Neural cell (in vitro differentiated cells): ENCODE measurements around the gene TRERF1. TPM values are rescaled to one million over a fixed set of nuclear protein-coding genes. Genes with fewer than 3 reads are reported as not detected.

Experiments
- H2AFZ ChIP-seq: fragments of 200-600, 300-800 bp; sonication (generic), shearing (Covaris generic); 2 replicates; pipeline ENCODE4 v1.6.0; 2014; ENCODE audit warnings: low read depth, mild to moderate bottlenecking, antibody characterized with exemption, low read length, moderate library complexity
- H3F3A ChIP-seq: fragments of 200-600 bp; shearing (Covaris generic); 2 replicates; pipeline ENCODE4 v1.6.1; 2016; ENCODE audit warnings: mild to moderate bottlenecking, moderate library complexity, mixed read lengths, antibody characterized with exemption, low read length; ENCODE audit not compliant: insufficient read depth, poor library complexity, severe bottlenecking
- H3K27ac ChIP-seq: fragments of 200-600, 300-800 bp; sonication (generic), shearing (Covaris generic); 2 replicates; pipeline ENCODE4 v1.5.1; 2014; ENCODE audit warnings: mild to moderate bottlenecking, low read length, moderate library complexity
- H3K27me3 ChIP-seq: fragments of 300-800, 200-600 bp; sonication (generic), shearing (Covaris generic); 2 replicates; pipeline ENCODE4 v1.6.0; 2014; ENCODE audit warnings: mild to moderate bottlenecking, low read depth, low read length, moderate library complexity; ENCODE audit not compliant: insufficient read depth
- H3K36me3 ChIP-seq: fragments of 300-800, 200-600 bp; sonication (generic), shearing (Covaris generic); 2 replicates; pipeline ENCODE4 v1.5.1; 2014; ENCODE audit warnings: mild to moderate bottlenecking, antibody characterized with exemption, low read length, moderate library complexity; ENCODE audit not compliant: insufficient read depth
- H3K4me2 ChIP-seq: fragments of 300-800, 200-600 bp; sonication (generic), shearing (Covaris generic); 2 replicates; pipeline ENCODE4 v1.6.0; 2014; ENCODE audit warnings: mild to moderate bottlenecking, low read length
- H3K4me3 ChIP-seq: fragments of 300-800, 200-600 bp; sonication (generic), shearing (Covaris generic); 2 replicates; pipeline ENCODE4 v1.5.1; 2014; ENCODE audit warnings: mild to moderate bottlenecking, low read length, moderate library complexity
- H3K79me2 ChIP-seq: fragments of 200-600 bp; shearing (Covaris generic); replicated peaks from 2 replicates; pipeline ENCODE4 v1.6.0; 2014; ENCODE audit warnings: mild to moderate bottlenecking, low read length, moderate library complexity; ENCODE audit not compliant: insufficient read depth
- H3K9ac ChIP-seq: fragments of 300-800, 200-600 bp; sonication (generic), shearing (Covaris generic); 2 replicates; pipeline ENCODE4 v1.6.1; 2016; ENCODE audit warnings: mild to moderate bottlenecking, low read length, mixed read lengths
- H3K9me2 ChIP-seq: fragments of 200-600 bp; shearing (Covaris generic); 2 replicates; pipeline ENCODE4 v1.6.1; 2016; ENCODE audit warnings: mild to moderate bottlenecking, low read length, mixed read lengths; ENCODE audit not compliant: insufficient read depth
- H3K9me3 ChIP-seq: fragments of 200-600, 300-800 bp; sonication (generic), shearing (Covaris generic); 2 replicates; pipeline ENCODE4 v1.6.1; 2016; ENCODE audit warnings: mild to moderate bottlenecking, mixed run types, low read length, moderate library complexity, mixed read lengths
- H4K20me1 ChIP-seq: fragments of 200-600 bp; shearing (Covaris generic); 2 replicates; pipeline ENCODE4 v1.6.1; 2016; ENCODE audit warnings: mild to moderate bottlenecking, mixed run types; ENCODE audit not compliant: insufficient read depth
- CTCF ChIP-seq: fragments of 450-650 bp; IDR thresholded peaks from 2 replicates; pipeline ENCODE4 v1.5.1; 2014; ENCODE audit warnings: antibody characterized with exemption, mild to moderate bottlenecking, moderate library complexity; ENCODE audit not compliant: poor library complexity, severe bottlenecking
- EP300 ChIP-seq: fragments of 450-650 bp; conservative IDR thresholded peaks from 2 replicates; pipeline ENCODE4 v1.6.1; 2014; ENCODE audit warnings: antibody characterized with exemption, mild to moderate bottlenecking, moderate library complexity; ENCODE audit not compliant: poor library complexity, severe bottlenecking
- EZH2 ChIP-seq: fragments of 200-600, 300-800 bp; shearing (Covaris generic), sonication (generic); IDR thresholded peaks from 2 replicates; pipeline ENCODE4 v1.6.1; 2014; ENCODE audit warnings: antibody characterized with exemption, low read length, borderline replicate concordance, mild to moderate bottlenecking; ENCODE audit not compliant: insufficient read depth, poor library complexity, severe bottlenecking
- POLR2AphosphoS5 ChIP-seq: IDR thresholded peaks from 2 replicates; pipeline ENCODE4 v1.6.1; 2012
- RAD21 ChIP-seq: fragments of 450-650 bp; conservative IDR thresholded peaks from 2 replicates; pipeline ENCODE4 v1.6.1; 2014; ENCODE audit warnings: antibody characterized with exemption, mild to moderate bottlenecking, moderate library complexity
- REST ChIP-seq: IDR thresholded peaks from 2 replicates; pipeline ENCODE4 v1.6.1; 2012; ENCODE audit warnings: borderline replicate concordance
- SMC3 ChIP-seq: fragments of 450-650 bp; conservative IDR thresholded peaks from 2 replicates; pipeline ENCODE4 v1.6.1; 2014; ENCODE audit warnings: antibody characterized with exemption, mild to moderate bottlenecking, moderate library complexity; ENCODE audit not compliant: poor library complexity
- polyA plus RNA-seq: library from polyadenylated mRNA; depleted of rRNA; stranded (reverse); fragments of >200 nt; gene quantifications from 2 replicates; pipeline ENCODE4 v1.2.3, GENCODE V29; 2014

Gene TRERF1
- polyA plus RNA-seq, 1 donor from 2014 or later, result 4.5 TPM

- no peaks in the 10 kb centered on the region for H3F3A ChIP-seq
- no peaks in the 10 kb centered on the region for H4K20me1 ChIP-seq
- no peaks in the 10 kb centered on the region for H3K36me3 ChIP-seq
- no peaks in the 10 kb centered on the region for H3K27me3 ChIP-seq
- no peak overlapping the region for H2AFZ ChIP-seq
- H3K27ac ChIP-seq, result no peak overlapping the region
- H3K9ac ChIP-seq, result no peak overlapping the region
- H3K9me3 ChIP-seq, result no peaks in the 10 kb centered on the region
- no peak overlapping the region for H3K4me2 ChIP-seq
- H3K9me2 ChIP-seq, result no peaks in the 10 kb centered on the region
- no peak overlapping the region for H3K4me3 ChIP-seq
- H3K79me2 ChIP-seq, result no peaks in the 10 kb centered on the region
- TF ChIP-seq REST, result no peak
- no peak for TF ChIP-seq EP300
- no peak for TF ChIP-seq RAD21
- no peak for TF ChIP-seq CTCF
- no peak for TF ChIP-seq EZH2
Observed at GRCh38 chr6:42190554-42191183, 261.1 kb downstream of the TRERF1 start.

GRCh38 chr6:42188406-42188805, 263.3 kb downstream of the TRERF1 start:
- no peak overlapping the region for H2AFZ ChIP-seq
- TF ChIP-seq RAD21 (no peak), EZH2 (no peak), CTCF (no peak), SMC3 (no peak), EP300 (no peak), POLR2AphosphoS5 (no peak)
- no peaks in the 10 kb centered on the region for H3F3A ChIP-seq

More at GRCh38 chr6:42188406-42188805, 263.3 kb downstream of the TRERF1 start:
- Histone ChIP-seq H3K27me3 (no peaks in the 10 kb centered on the region), H3K36me3 (no peaks in the 10 kb centered on the region), H3K79me2 (no peaks in the 10 kb centered on the region), H3K9me2 (no peaks in the 10 kb centered on the region), H3K27ac (no peak overlapping the region), H3K4me3 (no peak overlapping the region), H4K20me1 (no peaks in the 10 kb centered on the region), H3K9ac (no peak overlapping the region), H3K4me2 (no peak overlapping the region), H3K9me3 (no peaks in the 10 kb centered on the region)
